Right atrium auricular region (tissue), 2 donors: ENCODE data around the gene CLEC2D. TPM values are rescaled to one million over a fixed set of nuclear protein-coding genes. Genes with fewer than 3 reads are reported as not detected.
A peak's percentile ranks its signal among the peaks of the same experiment; 100 is the strongest.
"Not testable (repeated sequence)": the region's sequence is repeated elsewhere in the genome, so short reads cannot be mapped to it uniquely, and the experiment has no call there.

Experiments
- DNase-seq: peaks from one replicate; pipeline ENCODE4 v3.0.0-alpha.2; 2019; ENCODE audit warnings: low spot score
- H3K27ac ChIP-seq, 2 donors: fragments of 200-600 bp; sonication (generic); 1 replicate in 1 of 2; 2 replicates in 1 of 2; pipeline ENCODE4 v1.5.1; 2016 to 2019
- H3K27me3 ChIP-seq, 2 donors: fragments of 200-600 bp; sonication (generic); one replicate each; pipeline versions ENCODE4 v1.5.1 to v1.6.0; 2017 to 2019
- H3K36me3 ChIP-seq: fragments of 200-600 bp; sonication (generic); one replicate; pipeline ENCODE4 v1.5.1; 2016
- H3K4me1 ChIP-seq, 2 donors: fragments of 200-600 bp; sonication (generic); one replicate each; pipeline versions ENCODE4 v1.5.1 to v1.6.0; 2017 to 2019
- H3K4me3 ChIP-seq, 2 donors: fragments of 200-600 bp; sonication (generic); 1 replicate in 1 of 2; 2 replicates in 1 of 2; pipeline ENCODE4 v1.5.1; 2017 to 2019; ENCODE audit warnings: mild to moderate bottlenecking in 1 of 2, moderate library complexity in 1 of 2
- H3K9me3 ChIP-seq, 2 donors: fragments of 200-600 bp; sonication (generic); one replicate each; pipeline ENCODE4 v1.5.1; 2019
- CTCF ChIP-seq, 2 donors: fragments of 200-600 bp; sonication (generic); IDR thresholded peaks; one replicate each; pipeline ENCODE4 v1.5.1; 2019; ENCODE audit warnings: antibody characterized with exemption in 2 of 2
- total RNA-seq, 2 donors: library from RNA; depleted of rRNA; stranded (reverse); fragments of >200 nt; gene quantifications; one replicate each; pipeline ENCODE4 v1.1.0, GENCODE V29; 2016

Gene CLEC2D
- total RNA-seq, 2 donors from 2014 or later: 6.5 to 6.9 TPM

GRCh38 chr12:9692909-9693308 is 23.4 kb downstream of the CLEC2D start:
- peaks cover 0 to 15% of the 10 kb centered on the region in 2 donors for H3K9me3 ChIP-seq
- no peak for TF ChIP-seq CTCF (IDR thresholded peaks at IDR 0.05)
- no peaks in the 10 kb centered on the region for H3K27me3 ChIP-seq
- H3K36me3 ChIP-seq: peaks cover 37% of the 10 kb centered on the region
- H3K4me1 ChIP-seq: peaks cover 0 to 6% of the 10 kb centered on the region in 2 donors
- H3K4me3 ChIP-seq: no peak overlapping the region
- H3K27ac ChIP-seq: no peak overlapping the region
- DNase-seq: no peak

- Histone ChIP-seq H3K27ac (no peak overlapping the region), H3K9me3 (peaks cover 0 to 20% of the 10 kb centered on the region in 2 donors), H3K36me3 (peaks cover 31% of the 10 kb centered on the region), H3K4me1 (peaks cover 0 to 11% of the 10 kb centered on the region in 2 donors), H3K4me3 (no peak overlapping the region), H3K27me3 (no peaks in the 10 kb centered on the region)
- no peak for DNase-seq
- TF ChIP-seq CTCF (IDR thresholded peaks at IDR 0.05): no peak
Measured at GRCh38 chr12:9694241-9694640, 24.7 kb downstream of the CLEC2D start.

- Histone ChIP-seq H3K36me3 (peaks cover 24% of the 10 kb centered on the region), H3K4me1 (peaks cover 0 to 18% of the 10 kb centered on the region in 2 donors), H3K9me3 (peaks cover 0 to 20% of the 10 kb centered on the region in 2 donors)
- not testable (repeated sequence) for H3K27ac ChIP-seq, H3K4me3 ChIP-seq, H3K27me3 ChIP-seq, DNase-seq
Measured at GRCh38 chr12:9695150-9695549, 25.6 kb downstream of the CLEC2D start.

GRCh38 chr12:9695661-9696060 is 26.1 kb downstream of the CLEC2D start:
- Histone ChIP-seq H3K36me3 (peaks cover 24% of the 10 kb centered on the region), H3K4me1 (peaks cover 0 to 23% of the 10 kb centered on the region in 2 donors)

GRCh38 chr12:9697619-9698018 is 28.1 kb downstream of the CLEC2D start:
- H3K9me3 ChIP-seq: peaks cover 0 to 20% of the 10 kb centered on the region in 2 donors
- no peak overlapping the region for H3K4me3 ChIP-seq
- no peak for DNase-seq
- H3K36me3 ChIP-seq: peaks cover 19% of the 10 kb centered on the region
- H3K27me3 ChIP-seq: no peaks in the 10 kb centered on the region
- no peak overlapping the region for H3K27ac ChIP-seq
- H3K4me1 ChIP-seq: peaks cover 0 to 27% of the 10 kb centered on the region in 2 donors
- TF ChIP-seq CTCF (IDR thresholded peaks at IDR 0.05): no peak

More at GRCh38 chr12:9695661-9696060, 26.1 kb downstream of the CLEC2D start:
- H3K27ac ChIP-seq, H3K4me3 ChIP-seq, DNase-seq, H3K27me3 ChIP-seq: not testable (repeated sequence)
- H3K9me3 ChIP-seq: peaks cover 0 to 20% of the 10 kb centered on the region in 2 donors

- Histone ChIP-seq H3K4me3 (no peak overlapping the region), H3K27me3 (no peaks in the 10 kb centered on the region), H3K36me3 (peaks cover 19% of the 10 kb centered on the region), H3K27ac (peak overlapping the region in 1 of 2 donors; percentile 55), H3K9me3 (peaks cover 0 to 20% of the 10 kb centered on the region in 2 donors), H3K4me1 (peaks cover 0 to 27% of the 10 kb centered on the region in 2 donors)
- DNase-seq: no peak
- TF ChIP-seq CTCF (IDR thresholded peaks at IDR 0.05): no peak
Measured at GRCh38 chr12:9698681-9699080, 29.2 kb downstream of the CLEC2D start.

GRCh38 chr12:9699269-9699897 is 29.9 kb downstream of the CLEC2D start:
- H3K4me1 ChIP-seq: peaks cover 0 to 26% of the 10 kb centered on the region in 2 donors
- no peak for DNase-seq
- H3K4me3 ChIP-seq: no peak overlapping the region
- no peaks in the 10 kb centered on the region for H3K27me3 ChIP-seq
- peaks cover 0 to 20% of the 10 kb centered on the region in 2 donors for H3K9me3 ChIP-seq
- H3K36me3 ChIP-seq: peaks cover 15% of the 10 kb centered on the region
- no peak for TF ChIP-seq CTCF (IDR thresholded peaks at IDR 0.05)
- H3K27ac ChIP-seq: peak overlapping the region in 1 of 2 donors; percentile 55
